MV-4-11 (cell line): ENCODE data around the gene AHNAK2.

ENCODE experiments used
- DNase-seq: peaks from one replicate; lab custom pipeline; 2025; lab: John Stamatoyannopoulos, UW

AHNAK2 gene

DNA sequence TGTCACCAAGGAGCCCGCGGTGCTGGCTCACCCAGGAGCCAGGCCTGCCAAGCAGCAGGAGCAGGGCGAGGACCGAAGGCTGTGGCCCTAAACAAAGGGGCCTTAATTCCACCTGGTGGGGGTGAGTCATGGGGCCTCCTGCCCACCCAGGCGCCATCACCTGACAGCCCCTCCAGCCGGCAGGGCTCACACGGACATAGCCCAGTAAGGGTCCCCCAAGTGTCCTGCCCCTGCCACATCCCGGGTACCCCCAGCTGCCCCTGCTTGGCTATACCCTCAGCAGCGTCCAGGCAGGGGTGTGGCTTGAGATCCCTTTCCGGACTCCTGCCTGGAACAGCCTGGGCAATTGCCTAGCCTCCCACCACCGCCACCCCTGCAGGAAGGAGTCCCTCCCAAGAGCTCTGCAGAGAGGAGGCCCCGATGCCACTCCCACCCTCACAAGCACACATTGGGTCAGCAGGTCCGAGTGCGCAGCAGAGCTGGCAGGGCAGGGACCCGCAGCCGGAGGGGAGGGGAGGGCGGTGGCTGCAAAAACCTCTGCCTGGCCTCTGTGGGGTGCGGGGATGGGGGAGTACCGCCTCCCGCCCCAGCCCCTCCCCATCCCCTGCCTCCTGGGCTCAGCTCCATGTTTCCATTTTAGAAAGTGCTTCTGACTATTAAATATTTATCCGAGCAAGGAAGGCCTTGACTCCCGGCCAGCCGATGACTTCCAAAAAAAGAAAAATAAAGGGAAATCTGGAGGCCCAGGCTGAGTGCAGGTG lies 4.6 kb downstream of the AHNAK2 start:
- DNase-seq: no peak

DNA sequence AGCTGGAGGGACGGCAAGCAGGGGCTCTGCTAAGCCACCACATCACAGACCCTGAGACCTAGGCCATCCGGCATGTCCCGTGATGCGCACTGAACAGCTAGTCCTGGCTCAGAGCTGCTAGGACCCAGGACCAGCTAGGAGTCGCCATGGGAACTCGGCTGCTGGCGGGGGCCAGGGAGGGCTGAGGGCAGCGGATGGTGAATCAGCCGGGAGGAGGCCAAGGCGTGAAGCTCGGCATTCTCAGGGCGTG lies 5.1 kb downstream of the AHNAK2 start:
- DNase-seq: no peak

DNA sequence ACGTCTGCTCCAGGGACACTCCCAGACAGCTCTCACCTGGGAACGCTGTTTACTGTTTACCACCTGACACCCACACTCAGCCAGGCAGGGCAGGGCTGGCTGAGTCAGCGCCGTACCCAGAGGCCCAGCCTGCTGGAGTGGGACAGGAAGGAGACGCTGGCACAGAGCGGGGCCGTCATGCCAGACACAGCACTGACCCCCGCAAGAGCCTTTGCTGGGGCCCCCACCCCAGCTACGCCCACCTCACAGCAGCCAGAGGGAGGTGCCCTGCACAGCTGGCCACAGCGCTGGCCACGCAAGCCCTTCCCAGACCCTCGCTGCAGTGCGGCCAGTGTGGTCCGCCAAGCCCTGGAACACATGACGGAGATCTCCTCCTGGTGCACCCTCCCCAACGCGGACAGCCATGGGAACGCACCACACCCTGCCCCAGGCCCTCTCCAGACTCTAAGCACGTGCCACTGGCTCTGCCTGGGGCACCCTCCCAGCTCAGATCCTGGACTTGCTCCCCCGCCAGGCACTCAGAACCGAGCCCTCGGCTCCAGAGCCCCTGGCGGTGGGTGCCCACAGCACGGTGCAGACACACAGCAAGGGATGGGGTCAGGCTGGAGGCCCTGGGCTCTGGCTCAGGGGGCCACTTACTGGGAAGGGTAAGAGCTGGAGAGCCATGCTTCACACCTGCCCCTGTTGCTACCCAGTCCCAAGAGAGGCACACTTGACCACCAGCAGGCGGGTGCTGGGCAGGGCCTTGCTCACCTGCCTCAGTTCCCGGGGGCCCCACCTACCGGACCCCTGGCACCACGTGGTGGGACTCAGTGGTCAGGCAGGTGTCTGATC lies 5.7 kb downstream of the AHNAK2 start:
- DNase-seq: no peak

DNA sequence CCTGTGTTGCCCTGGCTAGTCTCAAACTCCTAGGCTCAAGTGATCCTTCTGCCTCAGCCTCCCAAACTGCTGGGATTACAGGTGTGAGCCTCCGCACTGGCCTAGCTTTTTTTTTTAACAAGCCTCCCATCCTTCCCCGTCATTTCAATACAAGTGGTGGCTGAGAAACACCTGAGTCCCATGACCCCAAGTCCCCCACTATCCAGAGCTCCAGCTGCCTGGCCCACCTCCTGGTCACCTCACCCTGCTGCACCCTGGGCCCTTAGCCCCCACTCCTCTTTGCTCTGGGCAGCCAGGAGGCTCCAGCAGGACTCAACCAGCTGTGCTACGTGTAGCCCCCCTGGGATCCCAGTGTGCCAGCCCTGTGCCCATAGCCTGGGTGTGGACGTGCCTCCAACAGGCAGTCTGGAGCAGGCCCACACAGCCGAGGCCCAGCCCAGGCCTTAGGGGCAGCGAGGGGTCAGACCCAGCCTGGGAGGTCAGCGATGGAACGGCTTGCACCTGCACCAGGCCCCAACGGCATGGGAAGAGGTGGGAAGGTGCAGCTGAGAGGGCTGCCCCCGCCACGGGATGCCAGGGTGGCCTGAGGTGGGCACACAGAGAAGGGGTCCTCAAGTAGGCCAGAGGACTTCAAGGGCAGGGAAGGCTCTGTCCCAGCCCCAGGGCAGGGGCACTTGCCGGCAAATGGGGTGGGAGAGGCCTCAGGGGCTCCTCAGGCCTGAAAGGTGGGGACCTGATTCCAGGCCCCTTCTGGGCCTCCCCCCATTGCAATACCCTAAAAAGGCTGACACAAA lies 6.5 kb downstream of the AHNAK2 start:
- DNase-seq: no peak

DNA sequence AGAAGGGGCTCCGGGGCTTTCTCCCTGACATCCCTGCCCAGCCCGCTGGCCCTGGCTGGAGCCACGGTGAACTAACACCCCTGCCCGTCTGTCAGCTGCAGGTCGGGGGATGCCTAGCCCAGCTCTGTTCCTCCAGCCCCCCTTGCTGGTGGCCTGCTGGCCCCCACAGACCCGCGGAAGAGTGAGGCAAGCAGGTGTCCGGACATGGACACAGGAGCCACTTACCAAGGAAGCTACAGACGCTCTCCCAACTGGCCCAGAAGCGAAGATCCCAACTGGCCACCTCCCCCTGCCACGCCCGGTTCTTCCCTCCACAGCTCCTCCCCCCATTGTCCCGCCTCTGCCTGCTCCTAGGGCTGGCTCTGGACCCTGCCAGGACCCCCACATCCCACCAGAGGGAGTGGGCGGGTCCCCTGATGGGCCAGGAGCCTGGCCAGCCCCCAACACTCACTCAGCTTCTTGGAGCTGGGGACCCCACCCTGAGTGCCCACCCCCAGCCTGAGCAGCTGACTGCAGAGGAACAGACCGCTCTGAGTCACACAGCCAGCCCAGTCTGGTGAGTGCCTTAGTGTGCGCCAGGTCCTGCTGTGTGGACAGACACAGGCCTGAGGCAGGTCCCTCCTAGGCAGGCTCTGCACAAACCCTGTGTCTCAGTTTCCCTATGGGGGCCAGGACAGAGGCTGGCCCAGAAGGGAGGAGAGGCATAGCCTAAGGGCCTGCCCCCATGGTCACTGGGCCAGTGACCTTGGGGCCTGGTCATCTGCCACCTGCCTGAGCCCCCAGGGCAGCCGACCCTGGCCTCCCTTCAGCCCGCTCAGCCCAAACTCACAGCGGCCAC lies 7.7 kb downstream of the AHNAK2 start:
- no peak for DNase-seq

DNA sequence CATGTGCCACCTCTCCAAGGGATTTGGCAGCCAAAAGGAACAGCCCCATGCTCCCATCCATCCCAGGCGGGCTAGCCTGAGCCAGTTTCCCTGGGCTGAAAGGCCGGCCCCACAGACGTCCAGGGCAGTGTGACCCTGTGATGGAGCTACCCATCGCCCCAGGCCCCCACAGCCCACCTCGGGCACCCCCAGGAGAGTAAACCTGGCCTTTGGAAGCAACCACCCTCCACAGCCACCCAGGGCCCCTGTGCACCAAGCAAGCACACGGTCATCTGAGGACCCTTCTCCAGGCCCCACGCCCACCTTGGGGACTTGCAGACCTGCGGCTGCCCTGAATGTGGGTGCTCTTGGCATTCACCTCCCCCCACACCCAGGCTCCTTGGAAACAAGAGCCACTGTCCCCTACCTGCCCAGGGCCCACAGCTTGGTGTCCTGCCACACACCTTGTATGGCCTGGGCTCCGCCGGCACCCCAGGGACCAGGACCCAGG lies 8.4 kb downstream of the AHNAK2 start:
- DNase-seq: no peak

DNA sequence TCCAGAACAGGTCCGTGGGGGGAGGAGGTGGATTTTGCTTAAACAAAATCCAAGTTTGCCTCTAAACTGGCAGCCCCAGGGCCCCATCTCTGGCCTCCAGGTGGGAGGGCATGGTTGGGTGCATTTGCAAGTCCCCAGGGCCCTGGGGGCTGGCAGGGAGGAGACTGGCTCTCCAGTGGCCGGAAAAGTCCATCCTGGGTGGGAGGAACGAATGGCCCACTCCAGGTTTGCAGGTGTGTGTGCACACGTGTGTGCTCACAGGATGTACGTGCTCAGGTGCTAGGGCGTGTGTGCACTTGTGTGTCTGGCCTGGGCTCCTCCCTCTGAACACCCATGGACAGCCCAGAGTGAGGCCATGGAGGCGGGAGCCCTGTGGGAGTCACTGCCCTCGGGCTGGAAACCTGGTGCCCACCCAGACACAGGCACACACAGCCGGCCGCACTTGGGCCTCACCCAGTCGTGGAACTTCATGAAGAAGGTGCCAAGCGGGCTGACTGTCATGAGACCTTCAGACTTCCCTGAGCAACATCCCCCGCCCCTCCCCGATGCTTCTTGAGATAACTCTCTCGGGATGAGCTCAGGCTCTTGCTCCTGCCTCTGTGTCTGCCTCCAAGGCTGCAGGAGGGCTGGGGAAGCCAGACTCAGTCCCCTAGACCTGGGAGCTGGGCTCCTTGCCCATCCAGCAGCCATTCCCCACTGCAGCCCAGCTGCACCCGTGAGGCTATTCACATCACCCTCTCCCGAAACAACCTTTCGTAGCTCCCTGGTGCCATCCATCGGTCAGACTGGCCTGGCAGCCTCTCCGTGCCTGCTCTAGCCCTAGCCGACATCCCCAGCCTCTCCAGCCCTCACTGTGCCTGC lies 9.4 kb downstream of the AHNAK2 start:
- no peak for DNase-seq

DNA sequence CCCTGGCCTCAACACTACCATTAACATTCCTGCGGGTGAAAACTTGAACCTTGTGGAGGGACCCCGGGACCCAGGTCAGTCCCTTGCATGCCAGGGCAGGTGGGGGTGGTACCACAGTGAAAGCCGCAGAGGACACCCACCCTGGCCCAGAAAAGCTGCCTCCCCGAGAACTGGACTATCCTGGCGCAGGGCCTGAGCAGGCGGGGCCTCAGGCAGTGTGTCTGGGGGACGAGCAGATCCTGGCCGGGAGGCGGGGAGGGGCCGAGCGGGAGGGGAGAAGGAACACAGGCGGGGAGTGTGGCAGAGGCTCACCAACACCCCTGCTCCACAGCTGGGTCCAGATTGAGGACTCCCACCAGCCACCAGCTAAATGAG lies 10.0 kb downstream of the AHNAK2 start:
- DNase-seq: no peak

DNA sequence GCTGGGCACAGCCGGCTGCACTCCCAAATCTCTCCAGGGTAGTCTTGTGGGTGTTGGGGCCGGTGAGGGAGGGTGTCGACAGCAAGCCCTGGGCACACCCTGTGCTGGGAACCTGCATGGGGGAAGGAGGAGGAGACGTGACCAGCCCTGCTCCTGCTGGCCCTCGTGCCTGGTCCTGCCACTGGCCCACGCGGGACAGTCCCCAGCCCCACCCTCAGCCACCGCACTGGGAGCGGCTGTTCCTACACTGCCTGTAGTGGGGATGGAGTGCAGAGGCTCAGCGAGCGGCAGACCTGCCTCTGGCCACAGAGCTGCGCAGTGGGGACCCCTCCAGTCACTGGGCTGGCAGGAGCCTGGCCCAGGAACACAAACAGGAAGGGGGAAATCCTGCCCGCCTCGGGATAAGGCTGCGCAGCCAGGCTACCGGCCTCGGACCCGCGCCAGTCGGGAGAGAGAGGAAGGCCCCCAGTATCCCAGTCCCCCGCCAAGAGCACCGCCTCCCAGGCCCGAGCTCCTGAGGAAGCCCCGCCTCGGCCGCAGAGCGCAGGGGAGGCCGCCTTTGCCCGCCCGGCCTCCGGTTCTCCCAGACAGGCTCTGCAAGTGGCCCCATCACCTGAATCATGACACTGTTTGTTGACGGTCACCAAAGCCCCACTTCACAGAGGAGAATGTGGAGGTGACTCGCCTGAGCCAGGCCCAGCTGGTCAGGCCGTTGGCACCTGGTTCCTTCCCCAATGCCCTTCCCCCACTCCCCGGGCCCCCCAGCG lies 10.6 kb downstream of the AHNAK2 start:
- no peak for DNase-seq

DNA sequence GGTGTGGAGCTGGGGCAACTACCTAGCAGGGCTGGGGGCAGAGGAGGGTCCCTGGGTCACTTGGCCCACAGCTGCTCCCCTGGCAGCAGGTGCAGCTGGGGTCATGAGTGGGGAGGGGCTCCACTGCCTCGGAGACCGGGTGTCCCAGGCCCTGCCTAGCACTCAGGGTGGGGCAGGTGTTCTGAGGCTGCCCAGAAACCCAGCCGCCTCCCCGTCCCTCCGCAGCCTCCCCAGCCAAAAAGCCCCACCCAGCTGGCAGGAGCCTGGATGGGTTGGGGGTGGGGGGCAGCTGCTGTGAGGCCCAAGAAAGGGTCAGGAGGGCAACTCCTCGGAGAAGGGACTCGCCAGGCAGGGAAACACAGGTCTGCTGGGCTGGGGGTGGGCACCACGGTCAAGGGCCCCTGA lies 11.2 kb downstream of the AHNAK2 start:
- DNase-seq: no peak

DNA sequence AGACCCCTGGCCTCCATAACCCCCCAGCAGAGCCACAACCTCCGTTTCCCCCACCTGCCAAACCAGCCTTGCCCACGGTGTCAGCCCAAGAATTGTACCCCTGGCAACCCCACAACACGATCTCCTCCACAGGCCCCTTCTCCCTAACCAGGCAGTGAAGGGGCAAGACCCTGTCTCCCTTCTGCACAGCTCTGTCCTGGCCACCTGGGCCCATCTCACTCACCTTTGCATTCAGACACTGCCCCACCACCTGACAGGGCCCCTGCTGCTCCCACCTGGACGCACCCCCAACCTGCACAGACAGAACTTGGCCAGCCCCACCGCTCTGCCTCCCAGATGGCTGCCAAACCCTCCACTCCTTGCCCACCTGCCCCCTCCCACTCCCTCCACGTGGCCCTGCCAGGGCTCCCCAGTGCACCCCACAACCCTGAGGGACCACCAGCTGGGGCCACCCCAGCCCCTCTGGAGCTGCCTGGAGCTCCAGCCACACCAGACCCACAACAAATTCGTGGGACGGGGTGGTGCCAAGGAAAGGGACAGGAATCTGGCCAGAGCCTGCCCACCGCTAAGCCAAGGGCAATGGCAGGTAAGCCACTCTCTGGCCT lies 11.8 kb downstream of the AHNAK2 start:
- no peak for DNase-seq

DNA sequence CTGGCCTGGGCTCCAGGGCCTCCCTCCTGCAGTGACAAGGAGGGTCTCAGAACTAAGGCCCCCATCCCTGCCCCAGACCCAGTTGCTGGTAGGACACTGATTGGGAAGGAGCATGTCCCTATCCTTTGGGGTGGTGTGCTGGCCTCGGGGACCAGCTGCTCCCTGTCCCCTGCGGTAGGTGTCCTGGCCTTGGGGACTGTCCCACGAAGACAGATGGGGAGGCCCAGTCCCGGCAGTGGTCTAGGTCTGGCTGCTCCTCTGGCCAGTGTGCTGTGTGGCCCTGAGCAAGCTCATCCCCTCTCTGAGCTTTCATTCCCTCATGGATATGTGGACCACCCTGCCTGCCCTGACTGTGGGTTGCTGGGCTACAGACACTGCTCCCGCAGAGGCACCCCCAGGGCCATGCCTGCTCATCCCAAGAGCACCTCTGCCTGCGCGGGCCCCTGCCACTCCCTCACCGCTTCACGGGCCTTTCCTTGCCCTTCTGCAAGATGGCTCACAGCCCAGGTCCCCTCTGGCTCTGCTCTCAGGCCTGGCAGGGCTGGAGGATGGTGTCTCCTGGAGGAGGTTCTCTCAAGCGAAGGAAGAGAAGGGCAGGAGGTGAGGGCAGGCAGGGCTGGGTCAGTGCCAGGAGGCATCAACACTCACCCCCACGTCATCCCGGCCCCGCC lies 12.5 kb downstream of the AHNAK2 start:
- DNase-seq: no peak

DNA sequence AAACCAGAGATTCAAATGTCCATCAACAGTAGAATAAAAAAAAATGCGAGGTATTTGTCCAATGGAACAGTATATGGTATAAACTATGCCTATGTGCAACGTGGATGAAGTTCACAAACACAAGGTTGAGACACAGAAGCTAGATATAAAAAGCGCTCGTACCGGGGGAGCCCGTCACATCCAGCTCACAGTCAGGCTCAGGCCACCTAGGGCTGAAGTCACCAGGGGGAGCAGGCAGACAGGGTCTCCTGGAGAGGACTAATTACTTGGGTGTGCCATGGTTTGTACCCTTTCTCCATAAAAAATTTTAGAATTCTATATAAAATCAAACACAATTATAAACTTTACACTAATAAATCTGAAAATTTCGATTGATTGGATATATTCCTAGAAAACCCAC lies 13.6 kb downstream of the AHNAK2 start:
- DNase-seq: no peak

DNA sequence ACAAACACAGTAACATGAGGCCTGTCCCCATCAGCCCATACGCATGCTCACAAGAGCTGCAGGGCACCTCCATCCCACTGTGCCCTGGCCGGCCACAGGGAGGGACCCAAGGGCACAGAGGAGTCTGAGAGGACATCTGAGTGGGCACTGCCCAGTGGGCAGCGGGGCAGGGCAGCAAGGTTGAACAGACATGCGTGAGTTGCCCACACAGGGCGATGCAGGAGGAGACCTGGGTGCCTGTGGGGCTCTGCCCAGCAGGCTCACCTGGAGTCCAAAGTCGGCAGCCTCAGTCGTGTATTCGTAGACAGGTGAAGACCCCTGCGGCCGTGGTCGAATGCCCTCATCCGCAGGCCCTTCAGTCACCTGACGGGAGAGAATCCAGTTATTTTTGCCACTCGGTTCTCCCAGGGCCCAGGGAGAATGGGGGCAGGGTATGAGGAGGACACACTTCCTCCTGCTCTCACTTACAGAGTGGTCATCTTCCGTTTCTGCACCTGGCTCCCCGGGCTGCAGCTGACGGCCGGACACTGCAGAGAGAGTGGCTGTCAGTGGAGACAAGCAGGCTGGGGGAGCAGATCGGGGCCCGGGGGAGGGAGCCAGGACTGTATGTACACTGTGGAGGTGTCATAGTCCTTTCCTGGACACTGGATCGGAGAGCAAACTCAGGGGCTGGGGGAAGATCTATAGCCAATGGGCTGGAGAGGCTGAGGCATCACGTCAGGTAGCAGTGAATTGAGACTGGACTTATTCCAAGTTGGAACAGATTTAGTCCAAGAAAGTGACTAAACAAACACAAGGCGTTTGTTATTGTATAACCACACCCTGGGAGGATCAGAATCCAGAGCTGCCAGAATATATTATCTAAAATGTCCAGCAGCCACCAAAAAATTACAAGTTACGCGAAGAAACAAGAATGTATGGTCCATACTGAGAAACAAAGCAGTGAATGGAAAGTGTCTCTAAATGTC lies 20.7 kb downstream of the AHNAK2 start:
- no peak for DNase-seq

DNA sequence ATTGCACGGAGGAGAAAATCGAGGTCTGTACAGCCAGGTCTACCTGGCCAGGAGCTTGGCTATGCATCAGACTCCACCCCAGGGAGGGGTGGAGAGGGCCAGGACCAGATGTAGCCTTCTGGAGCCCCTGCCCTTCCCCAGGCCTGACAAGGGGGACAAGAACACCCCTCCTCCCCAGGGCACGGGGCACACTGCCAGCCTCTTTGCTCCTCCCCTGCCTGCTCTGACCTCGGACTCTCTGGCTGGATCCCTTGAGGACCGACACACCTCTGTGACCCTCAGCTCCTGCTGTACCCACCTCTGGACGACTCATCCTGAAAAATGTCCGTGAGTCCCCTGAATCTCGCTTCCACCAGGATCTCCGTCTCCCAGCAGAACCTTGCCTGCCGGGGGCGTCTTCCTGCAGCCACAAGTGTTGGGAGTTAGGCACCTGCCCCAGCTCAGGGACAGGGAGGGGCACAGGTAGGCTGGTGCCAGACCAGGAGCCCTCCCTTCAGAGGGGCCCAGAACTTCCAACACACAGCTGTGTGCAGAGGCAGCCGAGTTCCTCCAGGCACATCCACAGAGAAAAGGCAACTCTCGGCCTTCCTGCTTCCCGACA lies 21.8 kb downstream of the AHNAK2 start:
- DNase-seq: no peak

DNA sequence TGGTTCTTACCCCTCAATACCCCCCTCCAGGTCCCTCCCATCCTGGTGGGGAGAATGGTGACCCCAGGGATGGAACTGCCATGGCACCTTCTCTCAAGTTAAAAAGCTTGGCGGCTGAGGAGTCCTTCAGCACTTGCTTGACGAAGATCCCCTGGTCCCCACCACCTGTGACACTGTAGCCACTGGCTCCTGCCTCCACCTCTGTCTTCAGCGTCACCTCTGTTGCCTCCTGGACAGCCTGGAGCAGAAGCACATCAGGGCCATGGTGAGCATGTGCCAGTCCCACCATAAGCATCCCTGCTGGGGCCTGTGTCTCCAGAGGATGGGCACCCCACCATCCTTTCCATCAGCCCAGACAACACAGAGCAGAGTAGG lies 22.8 kb downstream of the AHNAK2 start:
- DNase-seq: no peak

DNA sequence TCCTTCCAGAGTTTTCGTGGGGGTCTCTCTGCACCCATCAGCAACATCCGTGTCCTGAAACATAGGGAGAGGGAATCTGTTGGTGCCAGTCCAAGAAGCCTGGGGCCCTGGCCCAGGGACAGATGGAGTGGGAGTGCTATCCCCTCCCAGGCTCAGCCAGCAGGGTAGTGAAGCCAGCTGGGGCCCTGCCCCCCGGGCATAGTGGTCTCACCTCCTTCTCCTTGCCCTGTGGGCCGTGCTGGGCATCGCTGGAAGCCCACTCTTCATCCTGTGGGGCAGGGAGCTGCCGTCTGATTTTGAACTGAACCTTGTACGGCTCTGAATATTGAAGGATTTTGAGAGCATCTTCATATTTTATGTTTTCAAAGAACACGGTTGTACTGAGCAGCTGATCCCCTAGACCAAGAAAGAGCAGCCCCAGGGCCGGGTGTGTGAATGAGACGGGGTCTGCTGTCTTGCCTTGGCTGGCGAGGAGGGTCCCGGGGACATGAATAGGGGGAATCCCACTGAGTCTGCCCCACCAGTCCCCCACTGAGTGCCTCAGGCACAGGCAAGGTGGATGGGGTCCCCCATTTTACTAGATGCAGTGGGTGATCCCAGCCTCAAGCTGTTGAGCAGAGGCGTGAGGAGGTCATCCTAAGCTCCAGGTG lies 23.3 kb downstream of the AHNAK2 start:
- no peak for DNase-seq
